ENCODE results near the gene CAPNS2.

CAPNS2 gene

DNA sequence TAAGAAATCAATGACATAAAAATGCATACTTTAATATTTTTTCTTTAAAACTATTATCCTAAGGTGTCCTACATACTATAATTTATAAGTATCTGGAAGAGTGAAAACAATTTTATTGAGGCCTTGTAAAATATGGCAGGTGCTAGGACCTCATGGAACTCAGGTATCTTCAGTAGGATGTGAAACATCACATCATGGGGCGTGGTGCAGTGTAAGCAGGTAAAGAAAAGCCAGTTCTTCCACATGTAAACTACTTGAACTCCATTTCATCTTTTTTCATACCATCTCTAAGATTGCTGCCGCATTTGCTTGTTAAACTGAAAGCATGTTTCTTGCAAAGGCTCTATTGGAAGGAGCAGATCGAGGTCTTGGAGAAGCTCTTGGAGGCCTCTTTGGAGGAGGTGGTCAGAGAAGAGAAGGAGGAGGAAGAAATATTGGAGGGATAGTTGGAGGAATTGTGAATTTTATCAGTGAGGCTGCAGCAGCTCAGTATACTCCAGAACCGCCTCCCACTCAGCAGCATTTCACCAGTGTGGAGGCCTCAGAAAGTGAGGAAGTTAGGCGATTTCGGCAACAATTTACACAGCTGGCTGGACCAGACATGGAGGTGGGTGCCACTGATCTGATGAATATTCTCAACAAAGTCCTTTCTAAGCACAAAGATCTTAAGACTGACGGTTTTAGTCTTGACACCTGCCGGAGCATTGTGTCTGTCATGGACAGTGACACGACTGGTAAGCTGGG is at the start of gene CAPNS2:
Gene CAPNS2 (plus strand): TSS at position 253 of the 744 bp plus-strand sequence. CDS start 73 bp downstream, at position 326.
- DNase-seq = no peak

DNA sequence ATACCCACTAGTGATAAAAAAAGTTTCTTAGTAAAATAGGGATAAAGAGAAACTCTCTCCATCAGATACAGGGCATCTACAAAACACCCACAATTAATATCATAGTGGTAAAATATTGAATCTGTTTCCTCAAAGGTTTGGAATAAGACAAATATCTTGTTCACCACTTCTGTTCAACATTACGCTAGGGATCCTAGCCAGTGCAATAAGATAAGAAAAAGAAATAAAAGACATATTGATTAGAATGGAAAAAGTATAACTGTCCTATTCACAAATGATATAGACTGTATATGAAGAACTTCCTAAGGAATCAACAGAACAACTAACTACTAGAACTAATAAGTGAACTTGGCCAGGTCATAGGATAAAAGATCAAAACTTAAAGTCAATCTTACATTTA is 44.7 kb upstream of the CAPNS2 start:
- DNase-seq = no peak

DNA sequence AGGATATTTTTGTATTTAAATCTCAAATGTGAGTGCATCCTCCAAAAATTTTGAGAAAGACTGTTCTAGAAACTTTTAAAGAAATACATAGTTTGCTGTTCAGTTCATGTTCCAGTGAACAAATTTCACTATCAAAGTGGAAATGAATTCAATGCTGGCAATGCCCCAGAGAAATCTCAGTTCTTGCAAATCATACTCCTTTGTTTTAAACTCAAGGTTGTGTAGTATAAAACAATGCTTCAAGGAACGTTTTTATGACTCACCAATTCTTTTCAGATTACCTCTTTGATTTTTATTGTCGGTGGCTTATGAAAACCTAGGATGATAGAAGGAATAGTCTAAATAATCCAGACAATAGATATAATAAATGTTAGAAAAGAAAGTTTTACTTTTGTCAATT is 40.0 kb upstream of the CAPNS2 start:
- DNase-seq = no peak

DNA sequence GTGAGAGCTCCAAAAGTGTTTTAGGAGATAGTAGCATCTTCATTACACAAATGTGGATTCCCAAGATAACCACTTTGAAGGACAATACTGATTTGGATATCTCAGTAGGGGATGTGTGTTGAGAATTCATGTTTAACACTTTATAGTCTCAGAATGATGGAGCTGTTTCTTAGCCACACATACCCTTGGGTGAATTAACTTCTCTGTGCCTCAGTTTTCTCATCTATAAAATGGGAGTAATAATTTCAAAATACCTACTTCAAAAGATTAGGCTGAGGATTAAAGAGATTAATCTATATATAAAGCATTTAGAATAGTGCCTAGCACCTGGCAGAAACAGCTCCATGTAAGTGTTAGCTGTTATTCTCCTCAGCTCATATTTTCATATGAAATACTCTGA is 38.6 kb upstream of the CAPNS2 start:
- DNase-seq = no peak

DNA sequence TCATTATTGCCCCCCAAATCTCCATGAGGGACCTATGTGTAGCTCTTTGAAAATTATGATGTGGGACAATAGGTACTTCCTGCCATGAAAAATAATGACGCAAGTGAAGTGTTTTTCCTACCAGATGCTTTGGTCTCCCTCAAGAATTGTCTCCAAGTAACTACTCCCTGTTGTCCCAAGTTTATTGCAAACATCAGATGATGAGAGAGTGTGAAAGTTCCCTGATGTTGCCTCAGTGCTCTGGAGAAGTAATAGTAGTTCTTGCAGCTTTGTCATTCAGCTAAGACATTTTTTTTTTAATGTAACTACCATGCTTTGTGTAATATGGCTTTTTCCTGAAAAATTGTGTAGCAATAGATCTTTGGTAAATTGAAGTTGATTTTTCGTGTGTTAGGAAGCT is 37.5 kb upstream of the CAPNS2 start:
- no peak for DNase-seq

DNA sequence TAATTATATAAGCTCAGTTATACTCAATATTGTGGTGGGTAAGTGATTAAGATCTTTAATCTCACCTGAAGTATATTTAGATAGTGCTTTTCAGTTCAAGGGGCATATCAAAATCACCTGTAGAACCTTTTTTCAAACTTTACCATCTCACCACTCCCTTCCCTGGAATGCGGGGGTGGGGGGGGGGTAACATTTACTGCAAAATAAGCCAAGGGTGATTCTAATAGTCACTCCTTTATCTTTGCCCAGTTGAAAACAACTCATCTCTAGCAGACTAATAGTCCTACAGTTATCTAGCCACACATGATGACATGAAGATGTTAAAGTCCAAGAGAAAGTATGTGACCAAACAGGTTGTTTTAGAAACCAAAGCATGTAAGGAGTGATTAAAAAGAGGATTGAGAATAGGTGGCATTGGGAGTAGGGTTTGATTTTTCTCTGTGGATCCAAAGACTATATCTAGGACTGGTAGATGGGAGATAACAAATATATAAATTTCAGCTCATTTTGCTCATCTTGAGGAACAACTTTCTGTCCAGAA is 36.1 kb upstream of the CAPNS2 start:
- no peak for DNase-seq

DNA sequence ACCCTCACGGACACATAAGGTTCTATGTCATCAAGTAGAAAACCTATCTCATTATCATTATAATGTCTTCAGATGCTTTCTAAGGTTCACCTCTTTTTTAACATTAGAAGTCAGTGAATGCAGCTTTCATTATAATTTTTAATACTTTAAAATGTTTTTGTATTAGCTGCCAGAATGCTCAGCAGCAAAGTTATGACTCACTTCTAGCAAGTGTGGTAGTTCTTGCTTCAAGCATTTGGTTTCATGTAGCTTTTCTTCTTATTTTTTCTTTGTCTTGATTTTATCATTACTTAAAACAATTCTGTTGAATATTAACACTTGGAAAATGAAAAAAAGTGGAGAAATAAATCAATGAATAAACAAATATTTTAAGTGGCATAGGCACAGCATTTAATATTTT is 34.3 kb upstream of the CAPNS2 start:
- DNase-seq = no peak

DNA sequence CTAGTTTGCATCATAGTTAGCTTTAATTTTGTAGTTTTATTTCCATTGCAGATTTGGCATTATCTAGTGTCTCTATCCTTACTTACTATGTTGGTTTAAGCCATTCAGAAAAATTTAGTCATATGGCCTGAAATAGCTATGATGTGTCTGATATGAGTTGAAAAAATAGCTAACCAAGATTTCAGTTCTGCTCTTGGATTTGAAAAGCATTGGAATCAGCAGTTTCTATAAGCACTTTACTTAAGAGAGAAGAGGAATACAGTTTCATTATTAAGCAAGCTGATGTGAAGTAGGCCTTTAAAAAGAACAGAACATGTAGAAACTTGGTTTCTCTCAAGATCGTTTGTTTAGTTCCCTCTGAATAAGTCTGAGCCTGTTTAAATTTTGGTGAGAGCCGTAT is 31.7 kb upstream of the CAPNS2 start:
- no peak for DNase-seq

DNA sequence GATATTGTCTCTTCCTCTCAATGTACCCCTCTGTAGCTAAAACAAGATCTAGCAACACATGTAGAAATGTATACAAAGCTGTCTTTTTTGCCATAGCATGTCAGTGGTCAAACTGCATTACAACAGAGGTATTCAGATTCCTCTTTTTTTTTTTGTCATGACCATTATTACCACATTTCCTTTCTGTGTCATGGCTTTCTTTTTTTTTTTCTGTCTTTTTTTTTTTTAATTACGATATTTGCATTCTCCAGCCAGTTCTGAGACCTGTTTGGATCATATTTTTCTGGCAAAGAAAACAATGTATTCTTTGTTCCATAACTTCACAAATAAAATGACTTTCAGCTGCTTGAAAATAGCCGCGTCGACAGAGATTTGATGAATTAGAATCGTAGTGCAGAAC is 27.4 kb upstream of the CAPNS2 start:
- no peak for DNase-seq

DNA sequence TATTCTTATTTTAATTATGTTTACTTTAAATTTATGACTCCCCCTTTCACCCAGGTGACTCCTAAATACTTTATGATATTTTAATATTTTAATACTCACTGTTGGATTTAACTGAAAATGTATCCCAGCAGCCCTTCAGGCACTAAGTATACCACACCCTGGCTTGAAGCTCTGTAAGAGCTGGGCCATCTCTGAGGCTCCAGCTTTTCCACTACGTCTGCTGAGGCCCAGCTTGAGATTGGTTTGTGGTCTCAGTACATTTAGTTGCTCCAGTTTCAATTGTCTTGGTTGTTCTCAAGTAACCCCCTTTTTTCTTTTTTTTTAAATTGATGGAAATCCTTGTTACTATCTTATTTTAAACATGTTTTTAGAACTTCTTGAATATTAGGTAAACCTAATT is 27.0 kb upstream of the CAPNS2 start:
- no peak for DNase-seq

DNA sequence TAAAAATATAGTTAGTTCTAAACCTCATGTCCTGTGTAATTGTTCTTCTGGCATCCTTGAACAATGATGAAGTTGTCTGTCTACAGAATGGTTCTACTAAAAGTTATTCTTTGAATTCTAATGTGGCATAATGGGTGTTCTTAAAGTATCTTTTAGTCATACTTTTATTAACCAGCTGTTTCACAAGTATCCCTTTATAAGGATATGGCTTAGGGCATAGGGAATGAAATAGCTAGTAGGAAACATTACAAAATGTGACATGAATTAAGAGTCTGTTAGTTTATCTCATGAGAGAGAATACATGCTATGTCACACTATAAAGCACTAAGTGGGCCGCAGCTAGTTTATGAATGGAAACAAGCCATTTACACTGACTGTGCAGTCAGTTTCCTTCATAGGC is 26.3 kb upstream of the CAPNS2 start:
- DNase-seq = no peak

DNA sequence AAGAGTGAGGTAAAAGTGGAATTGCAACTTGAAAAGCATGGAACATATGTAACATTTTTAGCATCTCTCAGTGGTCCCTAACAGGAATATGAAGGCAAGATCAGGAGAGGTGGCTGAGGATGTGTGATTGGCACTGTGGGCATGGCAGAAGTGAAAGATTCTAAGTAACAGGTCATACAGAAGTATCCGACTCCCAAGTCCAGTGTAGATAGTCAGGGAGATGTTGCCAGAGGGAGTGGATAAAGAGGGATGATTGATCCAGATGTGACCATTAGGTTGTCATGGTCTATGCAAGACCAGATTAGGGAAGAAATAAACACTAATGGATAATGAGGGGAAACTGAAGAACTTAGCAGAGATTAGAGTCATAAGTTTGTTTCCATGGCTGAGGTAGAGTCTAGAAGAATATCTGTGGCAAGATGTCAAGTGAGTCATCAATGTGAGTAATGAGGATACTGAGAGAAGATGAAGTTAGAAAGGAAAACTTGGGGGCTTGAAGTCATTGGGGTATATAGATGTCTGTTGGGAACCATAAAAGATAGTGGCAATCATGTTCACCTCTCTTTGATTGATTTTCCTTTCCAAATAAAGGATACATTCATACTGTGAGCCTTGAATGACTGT is 23.9 kb upstream of the CAPNS2 start:
- DNase-seq = no peak

DNA sequence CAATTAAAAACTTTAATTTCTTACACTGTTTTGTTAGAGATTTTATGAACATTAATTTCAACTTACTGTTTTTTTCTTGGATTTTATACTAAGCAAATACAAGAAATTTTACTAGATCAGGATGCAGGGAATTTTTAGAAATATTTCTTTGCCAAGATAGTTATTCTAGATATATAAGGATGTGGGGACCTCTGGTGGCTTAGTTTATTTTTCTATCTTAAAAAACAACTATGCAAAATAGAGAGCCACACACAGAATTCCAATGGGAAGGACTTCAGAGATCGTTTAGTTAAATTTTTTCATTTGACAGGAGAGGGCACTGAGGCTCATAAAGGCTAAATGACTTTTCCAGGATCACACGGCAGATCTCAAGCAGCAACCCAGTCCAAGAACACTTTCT is 23.0 kb upstream of the CAPNS2 start:
- no peak for DNase-seq

DNA sequence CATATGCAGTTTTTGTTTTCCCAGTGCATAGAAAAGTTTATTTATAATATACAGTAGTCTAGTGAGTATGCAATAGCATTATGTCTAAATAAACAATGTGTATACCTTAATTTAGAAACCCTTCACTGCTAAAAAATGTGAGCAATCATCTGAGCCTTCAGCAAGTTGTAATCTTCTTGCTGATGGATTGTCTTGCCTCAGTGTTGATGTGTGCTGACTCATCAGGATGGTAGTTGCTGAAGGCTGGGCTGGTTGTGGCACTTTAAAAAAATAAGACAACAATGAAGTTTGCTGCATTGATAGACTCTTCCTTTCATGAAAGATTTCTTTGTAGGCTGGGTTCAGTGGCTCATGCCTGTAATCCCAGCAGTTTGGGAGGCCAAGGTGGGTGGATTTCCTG is 13.9 kb upstream of the CAPNS2 start:
- no peak for DNase-seq

DNA sequence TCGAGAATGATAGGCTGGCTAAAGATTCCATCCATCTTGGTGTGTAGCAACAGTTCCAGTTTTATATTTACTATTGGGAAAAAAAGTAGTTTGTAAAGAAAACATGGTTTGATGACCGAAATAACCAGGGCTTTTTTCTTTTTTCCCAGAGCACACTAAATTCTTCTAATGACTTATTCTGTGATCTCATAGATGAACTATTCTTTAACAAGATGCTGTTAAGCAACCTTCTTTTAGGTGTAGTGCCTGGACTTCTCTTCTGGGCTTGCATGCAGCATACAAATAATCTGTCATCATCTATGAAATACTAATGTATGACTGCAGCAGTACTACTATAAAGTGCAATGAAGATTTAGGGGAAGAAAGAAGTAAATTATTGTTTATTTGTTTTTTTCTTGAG is 11.0 kb upstream of the CAPNS2 start:
- no peak for DNase-seq

DNA sequence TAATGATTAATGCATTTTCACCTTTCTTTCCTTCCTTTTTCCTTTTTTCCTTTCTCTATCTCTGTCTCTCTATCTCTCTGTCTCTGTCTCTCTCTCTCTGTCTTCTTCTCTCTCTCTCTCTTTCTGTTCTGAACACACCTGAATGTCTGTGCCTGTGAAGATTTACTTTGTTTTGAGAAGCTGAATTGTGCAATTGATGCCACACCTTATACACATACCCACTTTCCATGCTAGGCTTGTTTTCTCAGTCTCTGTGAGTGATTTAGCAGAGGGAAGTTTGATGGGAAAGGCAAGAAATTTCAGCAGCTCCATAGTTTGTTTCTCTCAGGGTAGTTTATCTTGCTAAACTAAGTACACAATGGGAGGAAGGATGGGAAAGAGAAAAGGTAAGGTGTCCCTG is 9.3 kb upstream of the CAPNS2 start:
- DNase-seq = no peak

DNA sequence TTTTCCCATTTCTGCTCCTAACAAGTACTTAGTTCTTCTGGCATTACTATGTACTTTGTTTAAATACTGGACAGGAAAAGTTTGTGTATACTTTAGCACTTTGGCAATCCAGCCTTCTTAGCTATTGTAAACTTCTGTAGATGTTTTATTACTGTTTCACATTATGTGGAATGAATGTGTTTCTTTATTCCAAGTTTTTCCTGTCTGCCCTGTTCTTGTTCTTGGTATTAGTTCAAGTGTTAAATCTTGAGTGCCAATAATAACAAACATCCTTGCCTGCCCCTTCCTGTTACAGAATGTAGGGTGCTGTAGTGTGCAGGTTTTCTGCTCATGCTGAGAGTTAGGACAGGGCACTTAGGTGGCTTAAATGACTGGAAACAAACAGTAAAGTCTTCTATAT is 7.3 kb upstream of the CAPNS2 start:
- no peak for DNase-seq

DNA sequence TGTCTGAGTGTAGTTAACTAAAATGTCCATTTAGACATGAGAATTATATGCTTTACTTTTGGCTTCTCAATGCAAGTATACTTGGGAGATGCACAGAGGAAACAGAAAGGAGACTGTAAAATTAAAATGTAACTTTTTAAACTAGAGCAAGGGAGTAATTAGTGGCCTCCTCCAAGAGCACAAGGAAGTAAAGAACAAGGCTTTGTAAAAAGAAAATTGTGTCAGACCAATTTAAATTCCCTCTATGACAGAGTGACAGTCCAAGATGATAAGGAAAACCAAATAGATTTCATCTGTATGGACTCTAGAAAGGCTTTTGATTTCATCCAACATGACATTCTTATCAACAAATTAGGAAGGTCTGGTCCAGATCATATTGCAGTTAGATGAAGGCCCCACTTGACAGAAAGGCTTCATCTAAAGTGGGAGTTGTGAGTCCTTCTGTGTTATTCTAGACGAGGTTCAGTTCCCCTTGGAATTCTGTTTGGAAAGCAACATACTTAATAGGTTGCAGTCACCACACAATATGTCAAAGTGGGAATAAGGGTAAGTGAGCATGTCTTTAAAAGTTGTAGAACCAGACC is 6.5 kb upstream of the CAPNS2 start:
- DNase-seq = no peak

DNA sequence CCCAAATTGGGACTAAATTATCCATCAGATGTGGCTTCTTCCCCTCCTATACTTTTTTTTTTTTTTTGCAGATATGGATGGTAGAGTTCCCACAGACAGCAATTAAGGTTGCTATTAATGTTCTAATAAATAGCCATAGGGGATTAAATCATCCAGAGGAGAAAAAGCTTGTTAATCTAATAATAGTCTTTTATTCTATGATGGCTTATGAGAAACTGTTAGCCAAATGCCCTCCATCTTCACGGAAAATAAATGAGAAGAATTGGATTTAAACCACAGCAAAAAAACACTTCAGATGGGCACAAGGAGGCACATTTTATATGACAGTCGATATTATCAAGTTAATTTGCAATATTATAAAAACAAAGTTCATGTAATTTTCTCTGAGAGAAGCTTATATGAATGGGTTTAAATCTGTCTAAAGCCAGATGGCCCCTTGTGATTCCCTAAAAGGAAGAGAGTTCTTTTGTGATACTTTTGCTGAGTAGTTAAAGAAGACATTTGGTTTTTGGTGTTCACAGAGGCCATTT is 5.1 kb upstream of the CAPNS2 start:
- no peak for DNase-seq

DNA sequence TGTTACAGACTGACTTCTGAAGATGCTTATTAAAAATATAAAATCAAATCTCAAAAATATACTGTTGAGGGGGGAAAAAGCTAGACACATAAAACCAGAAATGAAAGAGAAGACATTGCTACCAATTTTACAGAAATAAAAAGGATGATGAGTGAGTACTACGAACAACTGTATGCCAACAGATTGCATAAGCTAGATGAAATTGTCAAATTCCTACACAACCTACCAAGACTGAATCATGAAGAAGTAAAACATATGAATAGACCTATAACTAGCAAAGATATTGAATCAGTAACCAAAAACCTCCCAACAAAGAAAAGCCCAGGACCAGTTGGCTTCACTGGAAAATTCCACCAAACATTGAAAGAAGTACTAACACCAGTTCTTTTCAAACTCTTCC is 3.5 kb upstream of the CAPNS2 start:
- no peak for DNase-seq

DNA sequence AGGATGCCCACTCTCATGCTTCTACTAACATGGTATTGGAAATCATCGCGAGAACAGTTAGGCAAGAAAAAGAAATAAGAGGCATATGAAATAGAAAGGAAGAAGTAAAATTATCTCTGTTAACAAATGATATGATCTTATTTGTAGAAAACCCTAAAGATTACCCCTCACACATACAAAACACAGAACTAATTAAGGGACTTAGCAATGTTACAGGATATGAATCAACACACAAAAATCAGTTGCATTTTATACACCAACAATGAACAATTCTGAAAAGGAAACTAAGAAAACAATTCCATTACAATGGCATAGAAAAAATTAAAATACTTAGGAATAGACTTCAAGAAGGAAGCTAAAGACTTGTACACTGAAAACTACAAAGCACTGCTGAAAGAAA is 2.7 kb upstream of the CAPNS2 start:
- no peak for DNase-seq

DNA sequence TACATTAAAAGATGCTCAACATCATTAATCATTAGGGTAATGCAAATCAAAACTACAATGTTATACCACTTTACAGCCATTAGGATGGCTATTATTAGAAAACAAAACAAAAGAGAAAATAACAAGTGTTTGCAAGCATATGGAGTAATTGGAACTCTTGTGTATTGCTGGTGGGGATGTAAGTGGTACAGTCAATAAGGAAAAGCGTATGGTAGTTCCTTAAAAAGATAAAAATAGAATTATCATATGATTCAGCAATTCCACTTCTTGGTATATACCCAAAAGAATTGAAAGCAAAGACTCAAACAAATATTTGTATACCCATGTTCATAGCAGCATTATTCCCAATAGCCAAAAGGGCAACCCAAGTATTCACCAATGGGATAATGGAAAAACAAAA is 1.4 kb upstream of the CAPNS2 start:
- DNase-seq = no peak

DNA sequence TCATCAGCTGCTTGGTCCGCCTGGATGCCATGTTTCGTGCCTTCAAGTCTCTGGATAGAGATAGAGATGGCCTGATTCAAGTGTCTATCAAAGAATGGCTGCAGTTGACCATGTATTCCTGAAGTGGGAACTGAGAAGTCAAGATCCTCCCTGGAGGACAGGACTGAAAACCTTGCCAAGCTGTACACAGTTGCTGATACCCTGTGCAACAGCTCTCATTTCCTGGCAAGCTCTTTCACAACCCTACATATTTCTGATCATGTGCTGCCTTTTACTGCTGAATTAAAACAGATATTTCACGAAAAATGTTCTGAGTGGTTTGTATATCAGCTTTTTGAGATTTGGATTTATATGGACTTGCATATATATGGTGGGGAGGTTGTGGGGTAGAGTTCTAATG is 898 bp downstream of the CAPNS2 start:
- DNase-seq = no peak

DNA sequence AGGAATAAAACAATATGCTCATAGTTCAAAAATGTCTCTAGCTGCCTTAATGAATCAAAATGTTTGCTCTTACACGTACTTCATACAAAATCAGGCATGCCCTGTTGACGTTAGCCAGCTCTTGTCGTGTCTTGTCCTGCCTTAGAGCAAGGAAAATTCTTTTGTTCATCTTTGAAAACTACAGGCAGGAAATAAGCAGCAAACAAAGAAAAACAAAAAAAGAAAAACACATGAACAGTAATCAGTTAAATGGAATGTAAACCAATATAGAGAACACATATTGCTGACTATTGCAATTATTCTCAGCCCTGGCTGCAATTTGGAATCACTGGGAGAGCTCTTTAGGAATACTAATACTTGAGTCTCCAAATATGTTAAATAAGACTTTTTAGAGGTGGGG is 1.7 kb downstream of the CAPNS2 start:
- DNase-seq = no peak
